Measurements from ENCODE around the gene CINP. TPM values are rescaled to one million over a fixed set of nuclear protein-coding genes. Genes with fewer than 3 reads are reported as not detected.

CINP gene
- total and polyA plus RNA-seq, 2 of the 8 experiments (the other 6 are each of a cell fraction or from before 2014, with no cell fraction given) = 47.8 to 51.6 TPM

DNA sequence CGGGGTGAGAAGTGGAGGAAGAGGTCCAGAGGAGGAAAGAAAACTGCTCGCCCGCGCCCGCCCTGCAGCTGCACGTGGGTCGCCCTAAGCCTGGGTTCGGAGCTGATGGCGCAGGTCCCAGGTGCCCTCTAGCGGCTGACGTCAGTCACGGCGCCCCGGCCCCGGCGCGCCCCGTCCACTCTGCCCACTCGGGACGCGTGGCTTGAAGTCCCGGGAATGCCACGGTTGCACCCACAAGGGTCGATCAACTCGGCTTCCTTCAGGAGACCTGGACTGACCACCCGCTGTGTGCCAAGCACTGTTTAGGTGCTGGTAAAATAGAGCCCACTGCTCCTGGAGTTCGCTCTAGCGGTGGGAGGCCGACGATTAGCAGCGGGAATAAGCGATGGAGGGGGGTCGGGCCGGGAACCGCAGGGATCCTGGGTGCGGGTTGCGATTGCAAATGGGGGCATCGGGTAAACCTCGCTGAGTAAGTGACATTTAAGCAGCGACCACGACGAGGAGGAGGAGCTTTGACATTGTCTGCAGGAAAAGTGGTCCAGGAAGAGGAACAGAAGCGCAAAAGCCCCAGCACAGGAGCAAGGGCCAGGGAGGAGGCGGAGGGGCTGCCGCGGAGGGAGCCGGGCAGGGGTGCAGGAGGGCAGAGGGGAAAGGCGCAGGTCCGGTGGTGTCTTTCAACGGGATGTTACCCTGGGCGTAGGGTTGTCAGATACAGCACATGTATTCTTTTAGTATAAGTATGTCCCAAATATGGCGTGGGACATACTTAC is 48.3 kb downstream of the CINP start:
- no peak overlapping the region for H3K27ac ChIP-seq (ENCODE audit: low read depth, low read length)
- H2AK5ac ChIP-seq (ENCODE audit: low read depth, low read length) = no peak overlapping the region
- no peak overlapping the region for H2BK120ac ChIP-seq (replicated peaks; ENCODE audit: low read depth, low read length)
- peaks cover 1 to 5% (median 4%) of the 10 kb centered on the region in 4 experiments; a peak in 4 of 7 replicates for H3K4me1 ChIP-seq (replicated peaks in 1 of 4; ENCODE audit: control insufficient read depth in 3 of 4, insufficient read depth in 4 of 4, low read length in 3 of 4)
- peak overlapping the region; percentile 71 for H3K18ac ChIP-seq (ENCODE audit: extremely low read depth, low read length)
- H3K4ac ChIP-seq (replicated peaks; ENCODE audit: insufficient read length, low read depth, low read length) = no peak overlapping the region
- 11% methylated on average over 52 of the region's 52 CpGs; no CpG with 5 or more reads in 1 of the 2 experiments for WGBS, 2 experiments (ENCODE audit: extremely low coverage in 1 of 2, insufficient coverage in 1 of 2, insufficient read length in 1 of 2, insufficient replicate concordance in 2 of 2, low coverage in 1 of 2, low lambda C conversion rate in 2 of 2, missing lambda C conversion rate in 1 of 2)
- H3K56ac ChIP-seq (replicated peaks; ENCODE audit: insufficient read length, low read depth, low read length) = no peak overlapping the region
- H2BK12ac ChIP-seq (ENCODE audit: low read depth, low read length) = peak overlapping the region; percentile 60; the same call in 1 of the 2 replicates
- H2BK20ac ChIP-seq (ENCODE audit: low read length) = 0 out of 2 replicates have a peak overlapping the region, but pooled peaks have one; percentile 9
- no peaks in the 10 kb centered on the region for H3K9me3 ChIP-seq (ENCODE audit: insufficient read depth in 2 of 2, low read depth in 1 of 2, low read length in 1 of 2)
- peak overlapping the region; percentile 35 to 68 (median 62) for H3K4me3 ChIP-seq (ENCODE audit: extremely low read depth in 1 of 4, insufficient read depth in 2 of 4, low read depth in 3 of 4, low read length in 4 of 4)
- H3K79me2 ChIP-seq (ENCODE audit: control insufficient read depth in 1 of 2, insufficient read depth in 2 of 2, low read length in 2 of 2) = no peaks in the 10 kb centered on the region
- peaks cover 0 to 14% (median 12%) of the 10 kb centered on the region in 4 experiments; a peak in 5 of 7 replicates for H3K27me3 ChIP-seq (replicated peaks in 1 of 4; ENCODE audit: control insufficient read depth in 3 of 4, extremely low read depth in 1 of 4, insufficient read depth in 3 of 4, low read length in 3 of 4)
- no peaks in the 10 kb centered on the region for H4K20me1 ChIP-seq (replicated peaks in 1 of 2; ENCODE audit: control insufficient read depth in 1 of 2, insufficient read depth in 2 of 2, low read length in 2 of 2)
- no peak overlapping the region for H3K14ac ChIP-seq (ENCODE audit: insufficient read length)
- no peak overlapping the region for H2BK5ac ChIP-seq (ENCODE audit: low read depth, low read length)
- H4K91ac ChIP-seq (replicated peaks; ENCODE audit: insufficient read length, low read length) = no peak overlapping the region
- H3K23me2 ChIP-seq (ENCODE audit: low read depth, low read length) = peaks cover 13% of the 10 kb centered on the region
- H3K36me3 ChIP-seq (ENCODE audit: control insufficient read depth in 2 of 4, insufficient read depth in 4 of 4, low read length in 3 of 4) = no peaks in the 10 kb centered on the region
- ChIA-PET CTCF (ENCODE audit: partially characterized antibody) (interaction anchor here (0.5 to 6.8 kb wide), 41 partner anchors 8 to 616 kb away, joined by 3 to 44 read pairs (median 3); partner anchors contain the start of gene MOK), POLR2A (ENCODE audit: partially characterized antibody) (interaction anchor here (1.2 to 2.7 kb wide), 3 partner anchors 16 to 227 kb away, joined by 3 to 7 read pairs (median 4); no protein-coding TSS in a partner anchor)
- DNase-seq (ENCODE audit: low read depth in 1 of 2, low spot score in 2 of 2) (peak in 1 of 2 experiments; percentile 88), FAIRE-seq (no peak)
- H3K9ac ChIP-seq (replicated peaks in 1 of 4; ENCODE audit: extremely low read depth in 1 of 4, low read depth in 3 of 4, low read length in 3 of 4) = no peak overlapping the region
- H2AFZ ChIP-seq (ENCODE audit: low read length) = peak overlapping the region; percentile 57; the same call in 1 of the 2 replicates
- H3K23ac ChIP-seq (ENCODE audit: insufficient read length) = no peak overlapping the region
- H4K5ac ChIP-seq (ENCODE audit: insufficient read length, low read depth, low read length) = no peak overlapping the region
- no peak overlapping the region for H4K8ac ChIP-seq (ENCODE audit: extremely low read depth, insufficient read depth, low read length)
- no peaks in the 10 kb centered on the region for H3K79me1 ChIP-seq (ENCODE audit: low read depth, low read length)
- peak overlapping the region; percentile 65; the same call in 1 of the 2 replicates for H2BK15ac ChIP-seq (ENCODE audit: low read length)
- H3K4me2 ChIP-seq (ENCODE audit: insufficient read depth in 1 of 2, low read depth in 2 of 2, low read length in 2 of 2) = peak overlapping the region; percentile 26 to 84
- TF ChIP-seq EGR1 (IDR thresholded peaks at IDR 0.05; ENCODE audit: borderline replicate concordance, low read depth, low read length) = no peak
- peak in 1 of 2 experiments; percentile 68; a peak in 2 of 4 replicates for TF ChIP-seq SIN3A (conservative IDR thresholded peaks at IDR 0.05 in 1 of 2, IDR thresholded peaks at IDR 0.05 in 1 of 2; ENCODE audit: low read depth in 1 of 2, low read length in 2 of 2)
- no peak for TF ChIP-seq SRF (IDR thresholded peaks at IDR 0.05; ENCODE audit: low read depth, low read length)
- TF ChIP-seq, protein P1, sequence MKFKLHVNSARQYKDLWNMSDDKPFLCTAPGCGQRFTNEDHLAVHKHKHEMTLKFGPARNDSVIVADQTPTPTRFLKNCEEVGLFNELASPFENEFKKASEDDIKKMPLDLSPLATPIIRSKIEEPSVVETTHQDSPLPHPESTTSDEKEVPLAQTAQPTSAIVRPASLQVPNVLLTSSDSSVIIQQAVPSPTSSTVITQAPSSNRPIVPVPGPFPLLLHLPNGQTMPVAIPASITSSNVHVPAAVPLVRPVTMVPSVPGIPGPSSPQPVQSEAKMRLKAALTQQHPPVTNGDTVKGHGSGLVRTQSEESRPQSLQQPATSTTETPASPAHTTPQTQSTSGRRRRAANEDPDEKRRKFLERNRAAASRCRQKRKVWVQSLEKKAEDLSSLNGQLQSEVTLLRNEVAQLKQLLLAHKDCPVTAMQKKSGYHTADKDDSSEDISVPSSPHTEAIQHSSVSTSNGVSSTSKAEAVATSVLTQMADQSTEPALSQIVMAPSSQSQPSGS (IDR thresholded peaks at IDR 0.05; ENCODE audit: low read length) = no peak
- TF ChIP-seq KDM4A (IDR thresholded peaks at IDR 0.05; ENCODE audit: low read depth, low read length, severe bottlenecking) = peak; percentile 52
- no peak for TF ChIP-seq RNF2 (IDR thresholded peaks at IDR 0.05; ENCODE audit: borderline replicate concordance, low read depth, low read length, missing control alignments, poor library complexity, severe bottlenecking)
- no peak for TF ChIP-seq BCL11A (IDR thresholded peaks at IDR 0.05; ENCODE audit: low read depth in 2 of 2, low read length in 2 of 2)
- TF ChIP-seq PHF8 (conservative IDR thresholded peaks at IDR 0.05; ENCODE audit: low read depth, low read length) = 0 out of 2 replicates have a peak, but pooled peaks have one; percentile 27
